Ureter (tissue), 1 donor: Measurements from ENCODE around the gene PSMD11. TPM values are rescaled to one million over a fixed set of nuclear protein-coding genes. Genes with fewer than 3 reads are reported as not detected.
"Not testable (repeated sequence)": the region's sequence is repeated elsewhere in the genome, so short reads cannot be mapped to it uniquely, and the experiment has no call there.

Source experiments
- DNase-seq: peaks from one replicate; pipeline ENCODE4 v3.0.0-alpha.2; 2020; ENCODE audit warnings: low spot score
- total RNA-seq: library from RNA; stranded (reverse); gene quantifications from one replicate; pipeline ENCODE4 v1.2.4, GENCODE V29; 2023
- donor health status: DM: yes; HTN: yes; CAD: no.

Gene PSMD11
- total RNA-seq, result 80.9 TPM

GRCh38 chr17:32444301-32445073 lies at the start of gene PSMD11:
TSS of gene PSMD11 (plus strand) at chr17:32444510. CDS start at chr17:32444524, 14 bp downstream.
- peak; percentile 96 for DNase-seq

- no peak for DNase-seq
Measured at GRCh38 chr17:32396343-32396742, 48.0 kb upstream of the PSMD11 start.

GRCh38 chr17:32398946-32399345 lies 45.4 kb upstream of the PSMD11 start:
- DNase-seq, result no peak

GRCh38 chr17:32410085-32410484 lies 34.2 kb upstream of the PSMD11 start:
- DNase-seq, result not testable (repeated sequence)

- no peak for DNase-seq
Measured at GRCh38 chr17:32426894-32427293, 17.4 kb upstream of the PSMD11 start.

- DNase-seq, result no peak
Measured at GRCh38 chr17:32429598-32429997, 14.7 kb upstream of the PSMD11 start.

GRCh38 chr17:32440722-32441121 lies 3.6 kb upstream of the PSMD11 start:
- DNase-seq, result no peak

- DNase-seq, result no peak
Measured at GRCh38 chr17:32441886-32442285, 2.4 kb upstream of the PSMD11 start.

GRCh38 chr17:32443827-32444300 lies 446 bp upstream of the PSMD11 start:
- DNase-seq, result no peak

- DNase-seq, result no peak
Measured at GRCh38 chr17:32445074-32445415, 735 bp downstream of the PSMD11 start.

GRCh38 chr17:32445497-32445896 lies 1.2 kb downstream of the PSMD11 start:
- DNase-seq, result no peak

GRCh38 chr17:32445971-32446370 lies 1.7 kb downstream of the PSMD11 start:
- DNase-seq, result no peak

- no peak for DNase-seq
Measured at GRCh38 chr17:32446949-32447348, 2.6 kb downstream of the PSMD11 start.

- DNase-seq, result no peak
Measured at GRCh38 chr17:32449963-32450362, 5.7 kb downstream of the PSMD11 start.

- DNase-seq, result not testable (repeated sequence)
Measured at GRCh38 chr17:32450379-32450778, 6.1 kb downstream of the PSMD11 start.

GRCh38 chr17:32451879-32452278 lies 7.6 kb downstream of the PSMD11 start:
- DNase-seq, result no peak

GRCh38 chr17:32452281-32452680 lies 8.0 kb downstream of the PSMD11 start:
- DNase-seq, result no peak

- no peak for DNase-seq
Measured at GRCh38 chr17:32453370-32453769, 9.1 kb downstream of the PSMD11 start.

GRCh38 chr17:32458371-32458770 lies 14.1 kb downstream of the PSMD11 start:
- DNase-seq, result no peak

- DNase-seq, result no peak
Measured at GRCh38 chr17:32460054-32460453, 15.7 kb downstream of the PSMD11 start.

- no peak for DNase-seq
Measured at GRCh38 chr17:32461498-32461852, 17.2 kb downstream of the PSMD11 start.

- no peak for DNase-seq
Measured at GRCh38 chr17:32461853-32462617, 17.7 kb downstream of the PSMD11 start.

- no peak for DNase-seq
Measured at GRCh38 chr17:32463304-32463703, 19.0 kb downstream of the PSMD11 start.
